Jurkat, Clone E6-1 (cell line): ENCODE measurements around the gene TRAM2.

Experiments used
- DNase-seq: peaks from one replicate; pipeline ENCODE4 v3.0.0-alpha.2; 2011; ENCODE audit warnings: low read depth, low spot score
- H3K4me3 ChIP-seq: 2 replicates; pipeline ENCODE4 v1.5.1; 2011; ENCODE audit warnings: mild to moderate bottlenecking, low read length, control low read depth, moderate library complexity

Gene TRAM2

GRCh38 chr6:52595796-52596130, 18.9 kb upstream of the TRAM2 start:
- H3K4me3 ChIP-seq, result no peak overlapping the region
- DNase-seq, result no peak

GRCh38 chr6:52595000-52595795, 18.3 kb upstream of the TRAM2 start:
- DNase-seq, result no peak

GRCh38 chr6:52594221-52594620, 17.4 kb upstream of the TRAM2 start:
- no peak overlapping the region for H3K4me3 ChIP-seq
- DNase-seq, result no peak

More at GRCh38 chr6:52595000-52595795, 18.3 kb upstream of the TRAM2 start:
- no peak overlapping the region for H3K4me3 ChIP-seq

- DNase-seq, result no peak
- no peak overlapping the region for H3K4me3 ChIP-seq
Observed at GRCh38 chr6:52591832-52592231, 15.0 kb upstream of the TRAM2 start.

- H3K4me3 ChIP-seq, result no peak overlapping the region
- DNase-seq, result no peak
Observed at GRCh38 chr6:52590152-52590891, 13.5 kb upstream of the TRAM2 start.

GRCh38 chr6:52588710-52589091, 11.8 kb upstream of the TRAM2 start:
- H3K4me3 ChIP-seq, result no peak overlapping the region
- DNase-seq, result no peak

- H3K4me3 ChIP-seq, result no peak overlapping the region
- no peak for DNase-seq
Observed at GRCh38 chr6:52588087-52588709, 11.3 kb upstream of the TRAM2 start.

- H3K4me3 ChIP-seq, result no peak overlapping the region
- no peak for DNase-seq
Observed at GRCh38 chr6:52587001-52587400, 10.1 kb upstream of the TRAM2 start.

- no peak overlapping the region for H3K4me3 ChIP-seq
- no peak for DNase-seq
Observed at GRCh38 chr6:52584203-52584602, 7.3 kb upstream of the TRAM2 start.

GRCh38 chr6:52582996-52583395, 6.1 kb upstream of the TRAM2 start:
- no peak for DNase-seq
- H3K4me3 ChIP-seq, result no peak overlapping the region

GRCh38 chr6:52582446-52582845, 5.6 kb upstream of the TRAM2 start:
- DNase-seq, result no peak
- no peak overlapping the region for H3K4me3 ChIP-seq

GRCh38 chr6:52580905-52581304, 4.0 kb upstream of the TRAM2 start:
- no peak overlapping the region for H3K4me3 ChIP-seq
- DNase-seq, result no peak

- DNase-seq, result no peak
- H3K4me3 ChIP-seq, result no peak overlapping the region
Observed at GRCh38 chr6:52579006-52579660, 2.3 kb upstream of the TRAM2 start.

- peak overlapping the region; percentile 69 for H3K4me3 ChIP-seq
- no peak for DNase-seq
Observed at GRCh38 chr6:52577778-52578463, 1.1 kb upstream of the TRAM2 start.

- DNase-seq, result peak; percentile 41
- H3K4me3 ChIP-seq, result peak overlapping the region; percentile 85
Observed at GRCh38 chr6:52576392-52577021, 353 bp downstream of the TRAM2 start.

GRCh38 chr6:52576054-52576391, 837 bp downstream of the TRAM2 start:
- DNase-seq, result no peak
- H3K4me3 ChIP-seq, result peak overlapping the region; percentile 85

GRCh38 chr6:52575502-52575892, 1.4 kb downstream of the TRAM2 start:
- DNase-seq, result no peak
- H3K4me3 ChIP-seq, result no peak overlapping the region

GRCh38 chr6:52574709-52575501, 2.0 kb downstream of the TRAM2 start:
- DNase-seq, result peak; percentile 72

More at GRCh38 chr6:52574709-52575501, 2.0 kb downstream of the TRAM2 start:
- H3K4me3 ChIP-seq, result peak overlapping the region; percentile 5; the same call in 1 of the 2 replicates
